Neural crest cell (in vitro differentiated cells): ENCODE measurements around the gene MRPS27. TPM values are rescaled to one million over a fixed set of nuclear protein-coding genes. Genes with fewer than 3 reads are reported as not detected.

Experiments used
- DNase-seq: peaks from one replicate; pipeline ENCODE4 v3.0.0; 2021; ENCODE audit warnings: low read depth, mixed read lengths, low spot score
- H3K27ac Mint-ChIP-seq: one replicate; pipeline ENCODE4 v1.8.0; 2021; ENCODE audit warnings: mild to moderate bottlenecking, mixed read lengths; ENCODE audit not compliant: unreplicated experiment
- H3K27me3 Mint-ChIP-seq: 2 replicates; pipeline ENCODE4 v1.8.0; 2021; ENCODE audit warnings: low read depth, mild to moderate bottlenecking, mixed read lengths
- H3K36me3 Mint-ChIP-seq: 2 replicates; pipeline ENCODE4 v1.8.0; 2021; ENCODE audit warnings: low read depth, mild to moderate bottlenecking, mixed read lengths
- H3K4me1 Mint-ChIP-seq: 2 replicates; pipeline ENCODE4 v1.8.0; 2021; ENCODE audit warnings: mixed read lengths
- H3K4me3 Mint-ChIP-seq: one replicate; pipeline ENCODE4 v1.8.0; 2021; ENCODE audit warnings: mild to moderate bottlenecking, mixed read lengths
- H3K9me3 Mint-ChIP-seq: 2 replicates; pipeline ENCODE4 v1.8.0; 2021; ENCODE audit warnings: mixed read lengths
- total RNA-seq: library from RNA; stranded (reverse); gene quantifications from 2 replicates; pipeline ENCODE4 v1.2.1, GENCODE V29; 2021
- TF ChIP-seq, protein P1 (sequence below): fragments of 200-600 bp; sonication (generic); conservative IDR thresholded peaks from 2 replicates; pipeline ENCODE4 v1.5.0; 2021; ENCODE audit warnings: antibody characterized with exemption, mild to moderate bottlenecking

Gene MRPS27
- total RNA-seq, 1 donor from 2014 or later: 86.5 TPM

- Mint-ChIP-seq H3K36me3 (peaks cover 18% of the 10 kb centered on the region), H3K4me3 (no peak overlapping the region), H3K4me1 (peaks cover 8% of the 10 kb centered on the region)
These were observed 85.8 kb downstream of the MRPS27 start for GRCh38 chr5:72234265-72234700.

GRCh38 chr5:72233835-72234234 is 86.2 kb downstream of the MRPS27 start:
- H3K4me1 Mint-ChIP-seq: peaks cover 8% of the 10 kb centered on the region

More at GRCh38 chr5:72234265-72234700, 85.8 kb downstream of the MRPS27 start:
- TF ChIP-seq, protein P1, sequence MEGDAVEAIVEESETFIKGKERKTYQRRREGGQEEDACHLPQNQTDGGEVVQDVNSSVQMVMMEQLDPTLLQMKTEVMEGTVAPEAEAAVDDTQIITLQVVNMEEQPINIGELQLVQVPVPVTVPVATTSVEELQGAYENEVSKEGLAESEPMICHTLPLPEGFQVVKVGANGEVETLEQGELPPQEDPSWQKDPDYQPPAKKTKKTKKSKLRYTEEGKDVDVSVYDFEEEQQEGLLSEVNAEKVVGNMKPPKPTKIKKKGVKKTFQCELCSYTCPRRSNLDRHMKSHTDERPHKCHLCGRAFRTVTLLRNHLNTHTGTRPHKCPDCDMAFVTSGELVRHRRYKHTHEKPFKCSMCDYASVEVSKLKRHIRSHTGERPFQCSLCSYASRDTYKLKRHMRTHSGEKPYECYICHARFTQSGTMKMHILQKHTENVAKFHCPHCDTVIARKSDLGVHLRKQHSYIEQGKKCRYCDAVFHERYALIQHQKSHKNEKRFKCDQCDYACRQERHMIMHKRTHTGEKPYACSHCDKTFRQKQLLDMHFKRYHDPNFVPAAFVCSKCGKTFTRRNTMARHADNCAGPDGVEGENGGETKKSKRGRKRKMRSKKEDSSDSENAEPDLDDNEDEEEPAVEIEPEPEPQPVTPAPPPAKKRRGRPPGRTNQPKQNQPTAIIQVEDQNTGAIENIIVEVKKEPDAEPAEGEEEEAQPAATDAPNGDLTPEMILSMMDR: no peak
- no peaks in the 10 kb centered on the region for H3K27me3 Mint-ChIP-seq
- no peaks in the 10 kb centered on the region for H3K9me3 Mint-ChIP-seq
- no peak for DNase-seq
- no peak overlapping the region for H3K27ac Mint-ChIP-seq

DNA sequence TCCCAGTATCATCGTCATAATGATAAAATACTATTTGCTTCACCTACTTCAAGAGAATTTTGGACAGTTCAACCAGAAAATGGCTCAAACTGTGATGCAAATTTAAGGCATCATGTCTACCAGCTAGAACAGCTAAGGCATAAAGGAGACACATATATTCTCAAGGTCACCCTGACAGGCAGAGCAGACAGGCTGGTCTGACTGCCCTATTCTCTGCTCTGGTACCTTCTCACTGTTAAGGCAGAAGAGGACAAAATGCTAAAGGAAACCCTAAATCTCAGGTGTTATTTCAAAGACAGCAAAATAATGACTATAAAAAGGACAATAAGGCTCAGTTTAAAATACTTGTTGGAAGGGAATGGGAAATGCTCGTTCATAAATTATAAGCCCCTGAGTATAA is 87.2 kb downstream of the MRPS27 start:
- Mint-ChIP-seq H3K9me3 (no peaks in the 10 kb centered on the region), H3K4me3 (no peak overlapping the region), H3K27me3 (no peaks in the 10 kb centered on the region), H3K27ac (no peak overlapping the region), H3K36me3 (peaks cover 18% of the 10 kb centered on the region), H3K4me1 (peaks cover 5% of the 10 kb centered on the region)
- TF ChIP-seq, protein P1: no peak
- no peak for DNase-seq

More at GRCh38 chr5:72233835-72234234, 86.2 kb downstream of the MRPS27 start:
- Mint-ChIP-seq H3K4me3 (no peak overlapping the region), H3K9me3 (no peaks in the 10 kb centered on the region), H3K27me3 (no peaks in the 10 kb centered on the region), H3K36me3 (peaks cover 18% of the 10 kb centered on the region), H3K27ac (no peak overlapping the region)
- TF ChIP-seq, protein P1: no peak
- no peak for DNase-seq

- H3K4me1 Mint-ChIP-seq: peaks cover 12% of the 10 kb centered on the region
- peaks cover 16% of the 10 kb centered on the region for H3K36me3 Mint-ChIP-seq
- TF ChIP-seq, protein P1: no peak
- no peak overlapping the region for H3K27ac Mint-ChIP-seq
- DNase-seq: no peak
- H3K27me3 Mint-ChIP-seq: no peaks in the 10 kb centered on the region
- no peak overlapping the region for H3K4me3 Mint-ChIP-seq
- no peaks in the 10 kb centered on the region for H3K9me3 Mint-ChIP-seq
These were observed 87.9 kb downstream of the MRPS27 start for GRCh38 chr5:72231991-72232703.

DNA sequence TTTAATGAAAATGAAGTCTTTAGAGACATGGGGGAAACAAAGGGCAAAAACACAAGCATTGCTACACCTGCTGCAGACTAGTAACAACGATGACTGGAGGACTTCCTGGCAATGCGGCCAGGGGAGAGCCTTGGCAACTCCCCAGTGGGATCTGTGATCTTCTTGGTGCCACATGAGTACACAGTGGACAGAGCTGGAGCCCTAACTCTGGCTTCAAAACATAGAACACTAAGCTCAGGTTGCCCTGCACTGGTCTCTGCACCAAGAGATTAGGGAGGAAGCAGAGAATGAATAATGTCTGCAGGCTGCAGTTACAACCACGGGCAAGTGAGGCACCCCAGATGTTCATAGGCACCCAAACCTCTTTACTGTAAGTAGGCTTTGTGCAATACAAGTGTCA is 91.1 kb downstream of the MRPS27 start:
- DNase-seq: no peak
- TF ChIP-seq, protein P1: no peak
- Mint-ChIP-seq H3K4me1 (peaks cover 18% of the 10 kb centered on the region), H3K27me3 (no peaks in the 10 kb centered on the region), H3K9me3 (no peaks in the 10 kb centered on the region), H3K27ac (no peak overlapping the region), H3K36me3 (peaks cover 19% of the 10 kb centered on the region), H3K4me3 (no peak overlapping the region)
